Adrenal gland (tissue), 12 donors: ENCODE data around the gene GRIA3. TPM values are rescaled to one million over a fixed set of nuclear protein-coding genes. Genes with fewer than 3 reads are reported as not detected.

Experiments
- DNase-seq, 7 donors: peaks; one replicate each; pipeline ENCODE4 v3.0.0-alpha.2; 2019 to 2020
- H3K27ac ChIP-seq, 5 donors: fragments of 200-600 bp; sonication (generic) in 4 of 5; 1 replicate in 3 of 5; 2 replicates in 2 of 5; pipeline versions ENCODE4 v1.5.1 to v1.8.0; 2016 to 2020; ENCODE audit warnings: mild to moderate bottlenecking in 1 of 5
- H3K27me3 ChIP-seq: fragments of 200-600 bp; 2 replicates; pipeline ENCODE4 v1.8.0; 2021
- H3K36me3 ChIP-seq, 2 donors: fragments of 200-600 bp; replicated peaks in 1 of 2; 1 replicate in 1 of 2; 2 replicates in 1 of 2; pipeline versions ENCODE4 v1.5.1 to v1.8.0; 2018 to 2022
- H3K4me1 ChIP-seq, 2 donors: fragments of 200-600 bp; replicated peaks in 1 of 2; 1 replicate in 1 of 2; 2 replicates in 1 of 2; pipeline versions ENCODE4 v1.5.1 to v1.8.0; 2018 to 2021
- H3K4me3 ChIP-seq, 4 donors: fragments of 200-600 bp; sonication (generic) in 3 of 4; one replicate each; pipeline ENCODE4 v1.5.1; 2016 to 2018
- H3K9me3 ChIP-seq, 3 donors: fragments of 200-600 bp; sonication (generic) in 1 of 3; replicated peaks in 1 of 3; 1 replicate in 2 of 3; 2 replicates in 1 of 3; pipeline versions ENCODE4 v1.5.1 to v1.8.0; 2016 to 2021
- POLR2A ChIP-seq, 2 donors: fragments of 450-650 bp; IDR thresholded peaks; one replicate each; pipeline ENCODE4 v1.6.1; 2017; ENCODE audit warnings: antibody characterized with exemption in 2 of 2, mild to moderate bottlenecking in 2 of 2, moderate library complexity in 1 of 2
- WGBS, 4 donors: extraction: QIAGEN DNeasy Blood & Tissue Kit in 2 of 4; methylation state at CpG; one replicate each; pipeline versions ENCODE4 v1.1.5 to v1.1.7; 2013 to 2017; 5-methylcytosine and 5-hydroxymethylcytosine counted together
- intact Hi-C, 2 donors: fragments of 100-400 bp; cut with DNase I; formaldehyde crosslinking; loops; one replicate each; pipeline versions ENCODE4 v1.14.1 to v1.15.0; 2022 to 2023
- polyA plus RNA-seq, 3 donors: library from polyadenylated mRNA; stranded (reverse); fragments of 200-250 nt in 2 of 3; fragments of 350-450 nt in 1 of 3; fragmentation: Illumina TruSeq in 1 of 3; extraction: RNeasy Lipid Tissue Mini Kit (QIAGEN cat#74804) in 1 of 3; gene quantifications; one replicate each; pipeline ENCODE4 v1.2.3, GENCODE V29; 2013 to 2014
- total RNA-seq, 9 donors: library from RNA; depleted of rRNA in 4 of 9; stranded (reverse); fragments of >200 nt in 4 of 9; fragments of 120-200 nt in 1 of 9; fragmentation: NEBNext Ultra II Directional in 1 of 9; extraction: Animal tissue kit (Norgen Biotek cat#: 25700) in 1 of 9; gene quantifications; one replicate each; pipeline versions ENCODE4 v1.1.0 to v1.2.4, GENCODE V29; 2013 to 2023
- TF ChIP-seq, protein P1 (sequence below), 6 experiments: fragments of 450-650 bp in 4 of 6; fragments of 200-600 bp in 2 of 6; sonication (generic) in 1 of 6; IDR thresholded peaks; 1 replicate in 5 of 6; 2 replicates in 1 of 6; pipeline versions ENCODE4 v1.5.1 to v1.8.0; 2016 to 2021; ENCODE audit warnings: antibody characterized with exemption in 6 of 6, mild to moderate bottlenecking in 2 of 6, moderate library complexity in 1 of 6
- donor health status: healthy with polysubstance abuse.
- donor health status: Bipolar disorder and iron deficiency.
- donor health status: DM: yes; HTN: yes; CAD: no.
- donor health status: DM: no; HTN: no; CAD: no.
- donor health status: DM: no; HTN: no; CAD: no.
- donor health status: DM: yes; HTN: yes; CAD: no.

Gene GRIA3
- total and polyA plus RNA-seq, 12 donors = 9.1 to 51.9 (median 21.1) TPM

DNA sequence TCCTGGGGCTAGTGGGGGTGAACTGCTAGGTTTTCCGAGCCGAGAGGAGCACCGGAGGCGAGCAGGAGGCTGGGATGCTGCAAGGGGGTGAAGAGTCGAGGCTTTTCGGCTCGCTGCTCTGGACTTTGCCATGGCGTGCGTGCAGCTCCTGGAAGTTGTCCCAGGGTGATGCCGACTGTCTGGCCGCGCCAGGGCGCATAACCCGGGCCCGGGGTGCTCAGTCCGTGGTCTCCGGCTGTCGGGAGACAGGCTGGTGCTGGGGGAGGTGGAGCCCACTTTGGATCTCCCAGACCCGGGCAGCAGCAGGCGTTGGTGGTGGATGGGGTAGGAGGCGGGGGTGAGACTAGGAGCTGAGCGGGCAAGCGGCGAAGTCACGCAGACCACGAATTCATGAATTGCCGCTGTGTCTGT is 793 bp downstream of the GRIA3 start:
- H3K4me1 ChIP-seq = no peaks in the 10 kb centered on the region
- intact Hi-C loops = loop anchor here in 1 of 2 donors (10.0 kb wide), 1 partner anchor 60 kb away; no protein-coding TSS in a partner anchor
- H3K36me3 ChIP-seq = no peaks in the 10 kb centered on the region
- no peaks in the 10 kb centered on the region for H3K27me3 ChIP-seq
- peak; percentile 20 to 50 (median 31) for DNase-seq
- TF ChIP-seq POLR2A (IDR thresholded peaks at IDR 0.05) = no peak
- TF ChIP-seq, protein P1, sequence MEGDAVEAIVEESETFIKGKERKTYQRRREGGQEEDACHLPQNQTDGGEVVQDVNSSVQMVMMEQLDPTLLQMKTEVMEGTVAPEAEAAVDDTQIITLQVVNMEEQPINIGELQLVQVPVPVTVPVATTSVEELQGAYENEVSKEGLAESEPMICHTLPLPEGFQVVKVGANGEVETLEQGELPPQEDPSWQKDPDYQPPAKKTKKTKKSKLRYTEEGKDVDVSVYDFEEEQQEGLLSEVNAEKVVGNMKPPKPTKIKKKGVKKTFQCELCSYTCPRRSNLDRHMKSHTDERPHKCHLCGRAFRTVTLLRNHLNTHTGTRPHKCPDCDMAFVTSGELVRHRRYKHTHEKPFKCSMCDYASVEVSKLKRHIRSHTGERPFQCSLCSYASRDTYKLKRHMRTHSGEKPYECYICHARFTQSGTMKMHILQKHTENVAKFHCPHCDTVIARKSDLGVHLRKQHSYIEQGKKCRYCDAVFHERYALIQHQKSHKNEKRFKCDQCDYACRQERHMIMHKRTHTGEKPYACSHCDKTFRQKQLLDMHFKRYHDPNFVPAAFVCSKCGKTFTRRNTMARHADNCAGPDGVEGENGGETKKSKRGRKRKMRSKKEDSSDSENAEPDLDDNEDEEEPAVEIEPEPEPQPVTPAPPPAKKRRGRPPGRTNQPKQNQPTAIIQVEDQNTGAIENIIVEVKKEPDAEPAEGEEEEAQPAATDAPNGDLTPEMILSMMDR (IDR thresholded peaks at IDR 0.05) = no peak
- 1 to 52% (median 16%) methylated on average over 16 to 27 of the region's 27 CpGs for WGBS, 4 donors
- H3K27ac ChIP-seq = peak overlapping the region in 1 of 5 donors; percentile 20
- H3K9me3 ChIP-seq = no peaks in the 10 kb centered on the region
- peak overlapping the region in 3 of 4 donors; percentile 18 to 51 (median 19) for H3K4me3 ChIP-seq

GRCh38 chrX:123185721-123186120 is 1.6 kb downstream of the GRIA3 start:
- H3K4me3 ChIP-seq = peak overlapping the region in 2 of 4 donors; percentile 19 to 51
- DNase-seq = no peak
- TF ChIP-seq, protein P1 (IDR thresholded peaks at IDR 0.05) = no peak
- TF ChIP-seq POLR2A (IDR thresholded peaks at IDR 0.05) = no peak
- intact Hi-C loops = loop anchor here in 1 of 2 donors (10.0 kb wide), 1 partner anchor 59 kb away; no protein-coding TSS in a partner anchor
- H3K27me3 ChIP-seq = no peaks in the 10 kb centered on the region
- no peaks in the 10 kb centered on the region for H3K9me3 ChIP-seq
- H3K36me3 ChIP-seq = no peaks in the 10 kb centered on the region
- WGBS, 4 donors = 43 to 61% (median 46%) methylated on average over 9 of the region's 9 CpGs
- H3K4me1 ChIP-seq = no peaks in the 10 kb centered on the region
- H3K27ac ChIP-seq = no peak overlapping the region

- DNase-seq = no peak
- Histone ChIP-seq H3K27me3 (no peaks in the 10 kb centered on the region), H3K9me3 (no peaks in the 10 kb centered on the region), H3K36me3 (no peaks in the 10 kb centered on the region), H3K27ac (no peak overlapping the region), H3K4me3 (no peak overlapping the region), H3K4me1 (no peaks in the 10 kb centered on the region)
- WGBS, 4 donors = 60 to 98% (median 88%) methylated on average over 3 of the region's 3 CpGs
- intact Hi-C loops = loop anchor here in 1 of 2 donors (10.0 kb wide), 1 partner anchor 58 kb away; no protein-coding TSS in a partner anchor
- TF ChIP-seq POLR2A (IDR thresholded peaks at IDR 0.05) = no peak
These were observed 2.7 kb downstream of the GRIA3 start for GRCh38 chrX:123186801-123187200.

GRCh38 chrX:123188081-123188480 is 4.0 kb downstream of the GRIA3 start:
- DNase-seq = peak in 2 of 7 donors; percentile 31 to 32
- intact Hi-C loops = loop anchor here in 1 of 2 donors (10.0 kb wide), 1 partner anchor 57 kb away; no protein-coding TSS in a partner anchor
- WGBS, 4 donors = 52 to 76% (median 57%) methylated on average over 2 to 3 of the region's 3 CpGs

More at GRCh38 chrX:123188081-123188480, 4.0 kb downstream of the GRIA3 start:
- no peak overlapping the region for H3K4me3 ChIP-seq
- TF ChIP-seq, protein P1 (IDR thresholded peaks at IDR 0.05) = no peak
- no peak for TF ChIP-seq POLR2A (IDR thresholded peaks at IDR 0.05)
- H3K9me3 ChIP-seq = no peaks in the 10 kb centered on the region
- no peak overlapping the region for H3K27ac ChIP-seq
- no peaks in the 10 kb centered on the region for H3K4me1 ChIP-seq
- H3K36me3 ChIP-seq = no peaks in the 10 kb centered on the region
- H3K27me3 ChIP-seq = no peaks in the 10 kb centered on the region
